IPS DF 19.7 (cell line): ENCODE measurements around the gene ITGAE.
"Not testable (repeated sequence)": the region's sequence is repeated elsewhere in the genome, so short reads cannot be mapped to it uniquely, and the experiment has no call there.

ENCODE experiments used
- DNase-seq: peaks from one replicate; pipeline ENCODE4 v3.0.0-alpha.2; 2013; ENCODE audit warnings: low read depth, low spot score

Gene ITGAE

GRCh38 chr17:3729881-3730280, 71.1 kb downstream of the ITGAE start:
- DNase-seq: no peak

GRCh38 chr17:3728099-3728498, 72.9 kb downstream of the ITGAE start:
- not testable (repeated sequence) for DNase-seq

GRCh38 chr17:3727041-3727440, 73.9 kb downstream of the ITGAE start:
- no peak for DNase-seq

- no peak for DNase-seq
Observed at GRCh38 chr17:3724378-3725077, 76.5 kb downstream of the ITGAE start.

GRCh38 chr17:3723556-3724377, 77.2 kb downstream of the ITGAE start, which contains the start of gene HASPIN:
Gene HASPIN (plus strand): TSS chr17:3723903. CDS start chr17:3723936, 33 bp downstream.
- peak; percentile 50 for DNase-seq

GRCh38 chr17:3723188-3723555, 77.8 kb downstream of the ITGAE start:
- no peak for DNase-seq

GRCh38 chr17:3722716-3723115, 78.3 kb downstream of the ITGAE start:
- DNase-seq: no peak

GRCh38 chr17:3719265-3719664, 81.7 kb downstream of the ITGAE start:
- no peak for DNase-seq

- DNase-seq: no peak
Observed at GRCh38 chr17:3718201-3718600, 82.8 kb downstream of the ITGAE start.

GRCh38 chr17:3715296-3715695, 85.7 kb downstream of the ITGAE start:
- DNase-seq: no peak

- no peak for DNase-seq
Observed at GRCh38 chr17:3712811-3713463, 88.1 kb downstream of the ITGAE start.

- DNase-seq: no peak
Observed at GRCh38 chr17:3710951-3711383, 90.0 kb downstream of the ITGAE start.

- DNase-seq: no peak
Observed at GRCh38 chr17:3708366-3708765, 92.6 kb downstream of the ITGAE start.

GRCh38 chr17:3705718-3705984, 95.3 kb downstream of the ITGAE start:
- DNase-seq: not testable (repeated sequence)

- no peak for DNase-seq
Observed at GRCh38 chr17:3704931-3705717, 95.9 kb downstream of the ITGAE start.

- not testable (repeated sequence) for DNase-seq
Observed at GRCh38 chr17:3702041-3702539, 98.9 kb downstream of the ITGAE start.

- DNase-seq: no peak
Observed at GRCh38 chr17:3699951-3700350, 101.0 kb downstream of the ITGAE start.

GRCh38 chr17:3698139-3698538, 102.8 kb downstream of the ITGAE start:
- DNase-seq: no peak

GRCh38 chr17:3697103-3697476, 103.9 kb downstream of the ITGAE start:
- no peak for DNase-seq

GRCh38 chr17:3695723-3696411, 105.1 kb downstream of the ITGAE start, which contains the start of gene P2RX5:
Gene P2RX5 (minus strand): TSS chr17:3696155. CDS start chr17:3696005, 150 bp downstream.
- no peak for DNase-seq

GRCh38 chr17:3695129-3695722, 105.8 kb downstream of the ITGAE start:
- DNase-seq: no peak
